HCT116 (cell line): Measurements from ENCODE around the gene SIK1. TPM values are rescaled to one million over a fixed set of nuclear protein-coding genes. Genes with fewer than 3 reads are reported as not detected.

ENCODE experiments used
- ATAC-seq: fragments of 200-7000 bp; cut with Tn5 transposase; 2 replicates; pipeline ENCODE4 v1.9.1; 2020; ENCODE audit warnings: mild to moderate bottlenecking, moderate library complexity
- BruUV-seq: library from RNA; stranded (reverse); fragments of 400-500 nt; replicated peaks from 2 replicates; lab custom pipeline; 2021; lab: Mats Ljungman, UMichigan
- CTCF ChIA-PET: fragments of 300-600 bp; sonication (Branson Sonifier 250); formaldehyde crosslinking; loops from one replicate; lab custom pipeline; 2021; ENCODE audit warnings: antibody characterized with exemption; lab: Charles Lee
- POLR2A ChIA-PET: fragments of 300-600, 350-600 bp; sonication (Branson Sonifier 250); formaldehyde crosslinking; loops from one replicate; lab custom pipeline; 2021; ENCODE audit warnings: antibody characterized with exemption; lab: Charles Lee
- RAD21 ChIA-PET, 2 experiments: fragments of 300-600 bp; sonication (Branson Sonifier 250); formaldehyde crosslinking; loops; one replicate each; lab custom pipeline; 2023; ENCODE audit warnings: low total read pairs in 2 of 2; ENCODE audit not compliant: uncharacterized antibody in 2 of 2, unreplicated experiment in 2 of 2, low non-redundant PET in 1 of 2; lab: Charles Lee
- DNase-seq: peaks from one replicate; pipeline ENCODE4 v3.0.0-alpha.2; 2010; ENCODE audit warnings: low read depth, low spot score
- H2AFZ ChIP-seq: fragments of 200-600 bp; shearing (Covaris generic), sonication (generic); 2 replicates; pipeline ENCODE4 v1.6.1; 2017; ENCODE audit warnings: low read depth, mixed run types, mixed read lengths, antibody characterized with exemption, low read length; ENCODE audit not compliant: poor library complexity, severe bottlenecking
- H3K27ac ChIP-seq: 2 replicates; pipeline ENCODE4 v1.5.1; 2012; ENCODE audit warnings: low read depth, low read length
- H3K27me3 ChIP-seq: fragments of 200-600 bp; sonication (generic); 2 replicates; pipeline ENCODE4 v1.6.1; 2016; ENCODE audit warnings: mixed run types, low read length, mixed read lengths; ENCODE audit not compliant: insufficient read depth
- H3K36me3 ChIP-seq, 2 experiments: fragments of 200-500 bp in 1 of 2; fragments of 200-600 bp in 1 of 2; sonication (Bioruptor generic) in 1 of 2; sonication (generic) in 1 of 2; 2 replicates each; pipeline versions ENCODE4 v1.5.1 to v1.6.1; 2014 to 2016; ENCODE audit warnings: low read length in 2 of 2, inconsistent platforms in 1 of 2, mixed read lengths in 1 of 2, mixed run types in 1 of 2; ENCODE audit not compliant: insufficient read depth in 2 of 2, control insufficient read depth in 1 of 2
- H3K4me1 ChIP-seq, 2 experiments: fragments of 200-600 bp in 1 of 2; sonication (generic) in 1 of 2; 2 replicates each; pipeline versions ENCODE4 v1.5.1 to v1.6.1; 2012 to 2017; ENCODE audit warnings: low read length in 2 of 2, inconsistent platforms in 1 of 2, mild to moderate bottlenecking in 1 of 2, mixed read lengths in 1 of 2, mixed run types in 1 of 2, moderate library complexity in 1 of 2; ENCODE audit not compliant: insufficient read depth in 2 of 2, control insufficient read depth in 1 of 2
- H3K4me2 ChIP-seq: fragments of 200-600 bp; sonication (generic); 2 replicates; pipeline ENCODE4 v1.6.1; 2017; ENCODE audit warnings: mixed run types, low read length, mixed read lengths
- H3K4me3 ChIP-seq, 2 experiments: fragments of 200-600 bp in 1 of 2; sonication (generic) in 1 of 2; replicated peaks in 1 of 2; 2 replicates each; pipeline ENCODE4 v1.5.1; 2011 to 2016; ENCODE audit warnings: low read length in 2 of 2, control low read depth in 1 of 2, low read depth in 1 of 2, mild to moderate bottlenecking in 1 of 2, mixed read lengths in 1 of 2, mixed run types in 1 of 2
- H3K79me2 ChIP-seq: fragments of 200-600 bp; sonication (generic); 2 replicates; pipeline ENCODE4 v1.6.1; 2017; ENCODE audit warnings: mild to moderate bottlenecking, mixed run types, low read length, moderate library complexity, mixed read lengths; ENCODE audit not compliant: insufficient read depth
- H3K9ac ChIP-seq: fragments of 200-600 bp; sonication (generic); 2 replicates; pipeline ENCODE4 v1.6.1; 2016; ENCODE audit warnings: low read length, mixed read lengths
- H3K9me2 ChIP-seq: fragments of 200-600 bp; sonication (generic), shearing (Covaris generic); 2 replicates; pipeline ENCODE4 v1.6.1; 2017; ENCODE audit warnings: mixed run types, mild to moderate bottlenecking, moderate library complexity; ENCODE audit not compliant: insufficient read depth
- H3K9me3 ChIP-seq, 2 experiments: fragments of 200-500 bp in 1 of 2; fragments of 200-600 bp in 1 of 2; sonication (Bioruptor generic) in 1 of 2; sonication (generic) in 1 of 2; 2 replicates each; pipeline ENCODE4 v1.6.1; 2014 to 2017; ENCODE audit warnings: low read length in 2 of 2, mixed read lengths in 2 of 2, inconsistent platforms in 1 of 2, low read depth in 1 of 2, mild to moderate bottlenecking in 1 of 2, mixed run types in 1 of 2, moderate library complexity in 1 of 2; ENCODE audit not compliant: control insufficient read depth in 1 of 2, insufficient read depth in 1 of 2
- H4K20me1 ChIP-seq: fragments of 200-600 bp; sonication (generic), shearing (Covaris generic); 2 replicates; pipeline ENCODE4 v1.6.1; 2017; ENCODE audit warnings: mixed run types, mild to moderate bottlenecking, moderate library complexity; ENCODE audit not compliant: insufficient read depth
- ELF1 ChIP-seq: IDR thresholded peaks from 2 replicates; pipeline ENCODE4 v1.6.1; 2012; ENCODE audit warnings: low read depth, borderline replicate concordance
- EZH2phosphoT487 ChIP-seq: fragments of 200-600 bp; IDR thresholded peaks from 2 replicates; pipeline ENCODE4 v1.6.1; 2018; ENCODE audit warnings: antibody characterized with exemption, borderline replicate concordance
- RAD21 ChIP-seq: IDR thresholded peaks from 2 replicates; pipeline ENCODE4 v1.6.1; 2012; ENCODE audit warnings: low read depth, mild to moderate bottlenecking
- REST ChIP-seq: IDR thresholded peaks from 2 replicates; pipeline ENCODE4 v1.6.1; 2012; ENCODE audit warnings: low read depth
- SP1 ChIP-seq: IDR thresholded peaks from 2 replicates; pipeline ENCODE4 v1.6.1; 2012; ENCODE audit warnings: low read depth
- intact Hi-C: fragments of 100-400 bp; cut with micrococcal nuclease; formaldehyde crosslinking; loops from 2 replicates; pipeline ENCODE4 v1.10.0; 2022
- total RNA-seq: library from RNA; stranded (reverse); gene quantifications from one replicate; pipeline ENCODE4 v1.2.1, GENCODE V29; 2021; ENCODE audit not compliant: unreplicated experiment

Gene SIK1
- total RNA-seq, 1 experiment from 2014 or later: 14.7 TPM

GRCh38 chr21:43365611-43366426, 61.1 kb downstream of the SIK1 start:
- H3K36me3 ChIP-seq: no peaks in the 10 kb centered on the region
- no TSS peak for BruUV-seq
- ChIA-PET RAD21 (no interaction called here), CTCF (no interaction called here), POLR2A (no interaction called here)
- H2AFZ ChIP-seq: no peak overlapping the region
- H3K79me2 ChIP-seq: no peaks in the 10 kb centered on the region
- no peak for ATAC-seq
- H4K20me1 ChIP-seq: no peaks in the 10 kb centered on the region
- H3K27ac ChIP-seq: no peak overlapping the region
- no peak overlapping the region for H3K4me2 ChIP-seq
- intact Hi-C loops: no loop called here
- no peaks in the 10 kb centered on the region for H3K9me3 ChIP-seq
- TF ChIP-seq SP1: no peak
- TF ChIP-seq ELF1: no peak
- no peaks in the 10 kb centered on the region for H3K9me2 ChIP-seq
- no peak overlapping the region for H3K9ac ChIP-seq
- no peak overlapping the region for H3K4me3 ChIP-seq
- no peaks in the 10 kb centered on the region for H3K27me3 ChIP-seq
- no peak for DNase-seq
- no peaks in the 10 kb centered on the region for H3K4me1 ChIP-seq

- ATAC-seq: no peak
- Histone ChIP-seq H3K4me1 (no peaks in the 10 kb centered on the region), H3K4me3 (no peak overlapping the region), H3K4me2 (no peak overlapping the region), H3K79me2 (no peaks in the 10 kb centered on the region), H4K20me1 (no peaks in the 10 kb centered on the region), H3K9me3 (no peaks in the 10 kb centered on the region), H3K27ac (no peak overlapping the region), H3K36me3 (no peaks in the 10 kb centered on the region), H3K9me2 (no peaks in the 10 kb centered on the region), H2AFZ (no peak overlapping the region), H3K27me3 (no peaks in the 10 kb centered on the region), H3K9ac (no peak overlapping the region)
- ChIA-PET RAD21 (no interaction called here), CTCF (no interaction called here), POLR2A (no interaction called here)
- BruUV-seq: no TSS peak
- TF ChIP-seq RAD21 (no peak), EZH2phosphoT487 (no peak), REST (no peak)
- intact Hi-C loops: no loop called here
- no peak for DNase-seq
Measured at GRCh38 chr21:43364851-43365424, 62.0 kb downstream of the SIK1 start.

Other genes with a start within 250 kb of the SIK1 start
- gene HSF2BP, start 232.4 kb upstream of the SIK1 start, total RNA-seq: 0.59 TPM
- 55.9 TPM for gene RRP1B, start 232.4 kb upstream of the SIK1 start, total RNA-seq